T-helper 17 cell (primary cell): ENCODE data around the gene LZTR1. TPM values are rescaled to one million over a fixed set of nuclear protein-coding genes. Genes with fewer than 3 reads are reported as not detected.
"Not testable (repeated sequence)": the region's sequence is repeated elsewhere in the genome, so short reads cannot be mapped to it uniquely, and the experiment has no call there.

Experiments used
- ATAC-seq: fragments of 150-1000 bp; cut with Tn5 transposase; 2 replicates; pipeline ENCODE4 v1.10.0; 2021; ENCODE audit warnings: mild to moderate bottlenecking, moderate library complexity
- DNase-seq, 3 donors: peaks; one replicate each; pipeline versions ENCODE4 v3.0.0 to v3.0.0-alpha.2; 2020 to 2021
- H3K9me3 ChIP-seq: one replicate; pipeline ENCODE4 v1.7.0; 2013; ENCODE audit warnings: low read length, mild to moderate bottlenecking; ENCODE audit not compliant: control insufficient read depth, poor library complexity, severe bottlenecking
- H3K27ac Mint-ChIP-seq: one replicate; pipeline ENCODE4 v1.8.0; 2022; ENCODE audit warnings: mild to moderate bottlenecking, moderate library complexity, mixed read lengths
- H3K27me3 Mint-ChIP-seq: one replicate; pipeline ENCODE4 v1.8.0; 2022; ENCODE audit warnings: mixed read lengths
- H3K36me3 Mint-ChIP-seq: one replicate; pipeline ENCODE4 v1.8.0; 2022; ENCODE audit warnings: low read depth, mixed read lengths
- H3K4me1 Mint-ChIP-seq: one replicate; pipeline ENCODE4 v1.8.0; 2022; ENCODE audit warnings: mild to moderate bottlenecking, mixed read lengths
- H3K4me3 Mint-ChIP-seq: one replicate; pipeline ENCODE4 v1.8.0; 2022; ENCODE audit warnings: mild to moderate bottlenecking, moderate library complexity, mixed read lengths
- total RNA-seq, 4 donors: library from RNA in 2 of 4; stranded (reverse) in 2 of 4; gene quantifications; one replicate each; pipeline ENCODE4 v1.2.3 and lab custom pipeline; 2022 to 2026

The LZTR1 gene
- total RNA-seq, 2 donors from 2014 or later = 49.4 to 59.3 TPM

GRCh38 chr22:21032037-21032867 lies 50.2 kb downstream of the LZTR1 start, which contains the start of gene SLC7A4:
TSS of gene SLC7A4 (minus strand) at chr22:21032561. CDS start at chr22:21031812, 749 bp downstream.
- peak within 1 kb of the TSS; percentile 75 for H3K4me3 Mint-ChIP-seq
- H3K36me3 Mint-ChIP-seq = peaks cover 3% of the 10 kb centered on the region
- peaks cover 48% of the 10 kb centered on the region for H3K27me3 Mint-ChIP-seq

GRCh38 chr22:21032868-21033688 lies 51.0 kb downstream of the LZTR1 start:
- Mint-ChIP-seq H3K36me3 (peaks cover 3% of the 10 kb centered on the region), H3K4me1 (peaks cover 6% of the 10 kb centered on the region), H3K27ac (no peak overlapping the region), H3K27me3 (peaks cover 50% of the 10 kb centered on the region), H3K4me3 (peak overlapping the region; percentile 61)
- DNase-seq (no peak), ATAC-seq (no peak)
- H3K9me3 ChIP-seq = no peaks in the 10 kb centered on the region

More at GRCh38 chr22:21032037-21032867, 50.2 kb downstream of the LZTR1 start, which contains the start of gene SLC7A4:
- DNase-seq = no peak
- no peaks in the 10 kb centered on the region for H3K9me3 ChIP-seq
- ATAC-seq = peak; percentile 48
- Mint-ChIP-seq H3K27ac (no peak within 1 kb of the TSS), H3K4me1 (peaks cover 6% of the 10 kb centered on the region)

- no peaks in the 10 kb centered on the region for H3K9me3 ChIP-seq
- peaks cover 3% of the 10 kb centered on the region for H3K36me3 Mint-ChIP-seq
- H3K27ac Mint-ChIP-seq = no peak overlapping the region
- H3K4me1 Mint-ChIP-seq = peaks cover 6% of the 10 kb centered on the region
- no peak for ATAC-seq
- DNase-seq = no peak
- H3K27me3 Mint-ChIP-seq = peaks cover 55% of the 10 kb centered on the region
- H3K4me3 Mint-ChIP-seq = no peak overlapping the region
These were observed 51.8 kb downstream of the LZTR1 start for GRCh38 chr22:21033895-21034294.

- Mint-ChIP-seq H3K27ac (no peak overlapping the region), H3K27me3 (peaks cover 49% of the 10 kb centered on the region), H3K4me3 (no peak overlapping the region), H3K36me3 (peaks cover 6% of the 10 kb centered on the region), H3K4me1 (peaks cover 4% of the 10 kb centered on the region)
- H3K9me3 ChIP-seq = no peaks in the 10 kb centered on the region
- DNase-seq = no peak
- no peak for ATAC-seq
These were observed 52.9 kb downstream of the LZTR1 start for GRCh38 chr22:21034989-21035388.

GRCh38 chr22:21038405-21038804 lies 56.3 kb downstream of the LZTR1 start:
- H3K9me3 ChIP-seq = no peaks in the 10 kb centered on the region
- Mint-ChIP-seq H3K36me3 (peaks cover 3% of the 10 kb centered on the region), H3K4me1 (peaks cover 5% of the 10 kb centered on the region), H3K27me3 (peaks cover 43% of the 10 kb centered on the region), H3K4me3 (no peak overlapping the region), H3K27ac (no peak overlapping the region)
- ATAC-seq = no peak
- DNase-seq = no peak

- H3K27me3 Mint-ChIP-seq = peaks cover 37% of the 10 kb centered on the region
- not testable (repeated sequence) for H3K36me3 Mint-ChIP-seq, H3K27ac Mint-ChIP-seq, DNase-seq, ATAC-seq, H3K9me3 ChIP-seq, H3K4me1 Mint-ChIP-seq, H3K4me3 Mint-ChIP-seq
These were observed 57.1 kb downstream of the LZTR1 start for GRCh38 chr22:21039158-21039557.

- ATAC-seq (no peak), DNase-seq (no peak)
- Mint-ChIP-seq H3K4me1 (peaks cover 18% of the 10 kb centered on the region), H3K4me3 (no peak overlapping the region), H3K27me3 (peaks cover 23% of the 10 kb centered on the region), H3K27ac (no peak overlapping the region), H3K36me3 (peaks cover 3% of the 10 kb centered on the region)
- H3K9me3 ChIP-seq = no peaks in the 10 kb centered on the region
These were observed 59.8 kb downstream of the LZTR1 start for GRCh38 chr22:21041937-21042336.

- peak overlapping the region; percentile 63 for H3K4me3 Mint-ChIP-seq
These were observed 61.1 kb downstream of the LZTR1 start for GRCh38 chr22:21042978-21043859.

GRCh38 chr22:21043860-21044535 lies 61.9 kb downstream of the LZTR1 start:
- ATAC-seq (no peak), DNase-seq (no peak)
- H3K27me3 Mint-ChIP-seq = peaks cover 16% of the 10 kb centered on the region
- peak overlapping the region; percentile 97 for H3K27ac Mint-ChIP-seq
- peak overlapping the region; percentile 63 for H3K4me3 Mint-ChIP-seq
- peaks cover 18% of the 10 kb centered on the region for H3K4me1 Mint-ChIP-seq
- H3K9me3 ChIP-seq = no peaks in the 10 kb centered on the region
- H3K36me3 Mint-ChIP-seq = peaks cover 3% of the 10 kb centered on the region

More at GRCh38 chr22:21042978-21043859, 61.1 kb downstream of the LZTR1 start:
- H3K9me3 ChIP-seq = no peaks in the 10 kb centered on the region
- peaks cover 20% of the 10 kb centered on the region for H3K27me3 Mint-ChIP-seq
- peak overlapping the region; percentile 97 for H3K27ac Mint-ChIP-seq
- H3K4me1 Mint-ChIP-seq = peaks cover 18% of the 10 kb centered on the region
- ATAC-seq (no peak), DNase-seq (no peak)
- H3K36me3 Mint-ChIP-seq = peaks cover 3% of the 10 kb centered on the region

- no peaks in the 10 kb centered on the region for H3K9me3 ChIP-seq
- H3K4me3 Mint-ChIP-seq = peak overlapping the region; percentile 76
- H3K27ac Mint-ChIP-seq = peak overlapping the region; percentile 97
- no peak for DNase-seq
- peak; percentile 20 for ATAC-seq
- H3K27me3 Mint-ChIP-seq = peaks cover 11% of the 10 kb centered on the region
- H3K4me1 Mint-ChIP-seq = peaks cover 18% of the 10 kb centered on the region
- no peaks in the 10 kb centered on the region for H3K36me3 Mint-ChIP-seq
These were observed 63.0 kb downstream of the LZTR1 start for GRCh38 chr22:21044931-21045584.

- Mint-ChIP-seq H3K36me3 (no peaks in the 10 kb centered on the region), H3K4me1 (peaks cover 18% of the 10 kb centered on the region), H3K27ac (peak within 1 kb of the TSS; percentile 97), H3K27me3 (peaks cover 9% of the 10 kb centered on the region), H3K4me3 (peak within 1 kb of the TSS; percentile 76)
- H3K9me3 ChIP-seq = no peaks in the 10 kb centered on the region
- DNase-seq (peak; percentile 22 to 66 (median 23)), ATAC-seq (peak; percentile 98)
These were observed 63.6 kb downstream of the LZTR1 start, which contains the start of gene LRRC74B for GRCh38 chr22:21045585-21046294. TSS of gene LRRC74B (plus strand) at chr22:21045946. CDS start at chr22:21045987, 41 bp downstream.
